Smooth muscle cell (in vitro differentiated cells): ENCODE data around the gene ORMDL3. TPM values are rescaled to one million over a fixed set of nuclear protein-coding genes. Genes with fewer than 3 reads are reported as not detected.

Experiments
- DNase-seq: peaks from one replicate; lab custom pipeline; 2025; ENCODE audit not compliant: unreplicated experiment; lab: John Stamatoyannopoulos, UW
- H2AFZ ChIP-seq: fragments of 200-600 bp; sonication (generic); 2 replicates; pipeline ENCODE4 v1.6.0; 2016; ENCODE audit warnings: antibody characterized with exemption, low read depth, mild to moderate bottlenecking
- H3F3A ChIP-seq: fragments of 200-600 bp; sonication (generic); 2 replicates; pipeline ENCODE4 v1.6.0; 2017; ENCODE audit warnings: antibody characterized with exemption, low read depth
- H3K27ac ChIP-seq: fragments of 200-600 bp; sonication (generic); 2 replicates; pipeline ENCODE4 v1.5.1; 2016; ENCODE audit warnings: low read depth, mild to moderate bottlenecking
- H3K27me3 ChIP-seq: fragments of 200-600 bp; sonication (generic); 2 replicates; pipeline ENCODE4 v1.6.1; 2016; ENCODE audit warnings: low read depth, mild to moderate bottlenecking
- H3K36me3 ChIP-seq: fragments of 200-600 bp; sonication (generic); 2 replicates; pipeline ENCODE4 v1.5.1; 2016; ENCODE audit warnings: low read depth
- H3K4me1 ChIP-seq: fragments of 200-600 bp; sonication (generic); 2 replicates; pipeline ENCODE4 v1.5.1; 2016; ENCODE audit warnings: low read depth
- H3K4me2 ChIP-seq: fragments of 200-600 bp; sonication (generic); 2 replicates; pipeline ENCODE4 v1.6.0; 2016; ENCODE audit warnings: mild to moderate bottlenecking
- H3K4me3 ChIP-seq: fragments of 200-600 bp; sonication (generic); 2 replicates; pipeline ENCODE4 v1.5.1; 2016; ENCODE audit warnings: mild to moderate bottlenecking
- H3K79me2 ChIP-seq: fragments of 200-600 bp; sonication (generic); 2 replicates; pipeline ENCODE4 v1.6.0; 2016; ENCODE audit warnings: low read depth, mild to moderate bottlenecking
- H3K9ac ChIP-seq: fragments of 200-600 bp; sonication (generic); 2 replicates; pipeline ENCODE4 v1.6.0; 2016; ENCODE audit warnings: low read depth
- H3K9me3 ChIP-seq: fragments of 200-600 bp; sonication (generic); replicated peaks from 2 replicates; pipeline ENCODE4 v1.5.1; 2016; ENCODE audit warnings: low read depth
- H4K20me1 ChIP-seq: fragments of 200-600 bp; sonication (generic); 2 replicates; pipeline ENCODE4 v1.6.0; 2016; ENCODE audit warnings: low read depth
- CTCF ChIP-seq: fragments of 200-600 bp; sonication (generic); IDR thresholded peaks from 2 replicates; pipeline ENCODE4 v1.5.1; 2017; ENCODE audit warnings: borderline replicate concordance, mild to moderate bottlenecking, antibody characterized with exemption; ENCODE audit not compliant: insufficient read depth, poor library complexity, severe bottlenecking
- whole genome bisulfite sequencing: methylation state at CpG from one replicate; pipeline ENCODE4 v1.1.7; 2016; ENCODE audit warnings: low lambda C conversion rate; 5-methylcytosine and 5-hydroxymethylcytosine counted together
- polyA plus RNA-seq: library from polyadenylated mRNA; unstranded; fragments of >200 nt; fragmentation: Nextera tagmentation; extraction: Ambion mirVana; gene quantifications from 2 replicates; pipeline ENCODE4 v1.2.1, GENCODE V29; 2016
- total RNA-seq: library from RNA; depleted of rRNA; stranded (reverse); fragments of >200 nt; gene quantifications from 2 replicates; pipeline ENCODE4 v1.2.3, GENCODE V29; 2014

ORMDL3 gene
- total and polyA plus RNA-seq, 2 experiments from 2014 or later, result 24.7 to 29.8 TPM

- H2AFZ ChIP-seq, result no peak overlapping the region
- no peak overlapping the region for H3K9ac ChIP-seq
- TF ChIP-seq CTCF, result no peak
Measured at GRCh38 chr17:39973496-39973895, 46.1 kb upstream of the ORMDL3 start.

GRCh38 chr17:39972271-39972670, 44.9 kb upstream of the ORMDL3 start:
- no peaks in the 10 kb centered on the region for H4K20me1 ChIP-seq
- peak overlapping the region; percentile 23 for H3K27ac ChIP-seq
- no peaks in the 10 kb centered on the region for H3K4me1 ChIP-seq
- no peaks in the 10 kb centered on the region for H3F3A ChIP-seq
- DNase-seq, result no peak
- H3K27me3 ChIP-seq, result peaks cover 24% of the 10 kb centered on the region
- no peaks in the 10 kb centered on the region for H3K79me2 ChIP-seq
- no peak overlapping the region for H3K4me3 ChIP-seq
- WGBS, result 46% methylated on average over 3 of the region's 3 CpGs
- no peak for TF ChIP-seq CTCF
- H2AFZ ChIP-seq, result peak overlapping the region; percentile 35
- no peaks in the 10 kb centered on the region for H3K36me3 ChIP-seq
- peak overlapping the region; percentile 63 for H3K4me2 ChIP-seq
- no peak overlapping the region for H3K9ac ChIP-seq
- no peaks in the 10 kb centered on the region for H3K9me3 ChIP-seq

More at GRCh38 chr17:39973496-39973895, 46.1 kb upstream of the ORMDL3 start:
- 97% methylated on average over 2 of the region's 2 CpGs for WGBS
- Histone ChIP-seq H3K9me3 (no peaks in the 10 kb centered on the region), H3K36me3 (no peaks in the 10 kb centered on the region), H3K4me1 (no peaks in the 10 kb centered on the region), H3F3A (no peaks in the 10 kb centered on the region), H3K4me2 (no peak overlapping the region), H3K79me2 (no peaks in the 10 kb centered on the region), H3K4me3 (no peak overlapping the region), H4K20me1 (no peaks in the 10 kb centered on the region), H3K27ac (no peak overlapping the region), H3K27me3 (peaks cover 24% of the 10 kb centered on the region)
- DNase-seq, result no peak

DNA sequence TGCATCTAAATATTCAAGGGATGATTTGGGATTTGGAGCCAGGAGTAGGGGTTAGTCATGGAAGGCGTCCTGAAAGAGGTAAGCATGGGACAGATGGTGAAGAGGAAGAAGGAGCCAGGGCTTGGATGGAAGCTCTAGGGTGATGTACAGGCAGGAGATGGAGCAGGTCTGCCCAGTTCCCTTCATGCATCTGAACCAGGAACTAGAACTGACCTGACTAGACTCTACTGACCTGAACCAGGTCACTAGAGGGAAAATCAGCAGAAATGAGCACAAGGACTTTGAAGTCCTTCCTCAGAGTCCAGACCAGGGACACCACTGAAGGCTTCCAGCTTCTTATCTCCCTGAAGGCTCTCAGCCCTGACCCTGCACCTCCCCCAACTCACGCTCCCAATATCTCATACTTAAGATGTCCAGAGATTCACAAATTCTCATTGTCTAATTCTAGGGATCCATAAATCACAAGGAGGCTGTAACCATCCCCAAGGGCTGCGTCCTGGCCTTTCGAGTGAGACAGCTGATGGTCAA, 43.7 kb upstream of the ORMDL3 start:
- Histone ChIP-seq H3F3A (no peaks in the 10 kb centered on the region), H3K36me3 (no peaks in the 10 kb centered on the region), H2AFZ (no peak overlapping the region), H3K4me3 (no peak overlapping the region), H3K4me1 (no peaks in the 10 kb centered on the region), H3K27me3 (peaks cover 24% of the 10 kb centered on the region), H3K9me3 (no peaks in the 10 kb centered on the region), H3K9ac (no peak overlapping the region), H3K27ac (no peak overlapping the region), H4K20me1 (no peaks in the 10 kb centered on the region), H3K4me2 (no peak overlapping the region), H3K79me2 (no peaks in the 10 kb centered on the region)
- DNase-seq, result no peak
- no peak for TF ChIP-seq CTCF
- WGBS, result 93% methylated on average over 4 of the region's 4 CpGs

DNA sequence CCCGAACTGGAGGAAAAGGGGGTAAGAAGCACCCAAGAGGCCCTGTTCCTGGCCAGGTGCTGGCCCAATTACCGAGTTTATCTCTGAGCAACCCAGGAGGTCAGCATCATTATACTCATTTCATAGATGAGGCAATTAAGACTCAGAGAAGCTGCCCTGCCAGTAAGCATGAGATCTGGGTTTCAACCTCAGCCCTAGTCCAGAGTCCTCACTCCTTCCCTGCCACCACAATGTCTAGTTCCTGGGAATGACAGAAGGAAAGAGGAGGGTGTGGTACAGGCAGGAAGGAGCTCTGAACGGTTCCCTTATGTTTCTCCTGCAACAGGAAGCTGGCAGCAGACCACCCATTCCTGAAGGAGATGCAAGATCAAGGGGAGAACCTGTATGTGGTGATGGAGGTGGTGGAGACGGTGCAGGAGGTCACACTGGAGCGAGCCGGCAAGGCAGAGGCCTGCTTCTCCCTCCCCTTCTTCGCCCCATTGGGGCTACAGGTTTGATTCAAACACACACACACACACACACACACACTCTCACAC, 42.8 kb upstream of the ORMDL3 start:
- WGBS, result 78% methylated on average over 4 of the region's 7 CpGs
- Histone ChIP-seq H3K4me3 (no peak overlapping the region), H3K27me3 (peaks cover 24% of the 10 kb centered on the region), H3K9ac (no peak overlapping the region), H3K4me2 (no peak overlapping the region), H4K20me1 (no peaks in the 10 kb centered on the region), H3K4me1 (no peaks in the 10 kb centered on the region), H3K9me3 (no peaks in the 10 kb centered on the region), H3F3A (no peaks in the 10 kb centered on the region), H3K27ac (no peak overlapping the region), H3K36me3 (no peaks in the 10 kb centered on the region), H2AFZ (no peak overlapping the region), H3K79me2 (no peaks in the 10 kb centered on the region)
- DNase-seq, result no peak
- no peak for TF ChIP-seq CTCF
